ENCODE measurements around the gene ZSWIM4.
"Not testable (repeated sequence)": the region's sequence is repeated elsewhere in the genome, so short reads cannot be mapped to it uniquely, and the experiment has no call there.

The ZSWIM4 gene

DNA sequence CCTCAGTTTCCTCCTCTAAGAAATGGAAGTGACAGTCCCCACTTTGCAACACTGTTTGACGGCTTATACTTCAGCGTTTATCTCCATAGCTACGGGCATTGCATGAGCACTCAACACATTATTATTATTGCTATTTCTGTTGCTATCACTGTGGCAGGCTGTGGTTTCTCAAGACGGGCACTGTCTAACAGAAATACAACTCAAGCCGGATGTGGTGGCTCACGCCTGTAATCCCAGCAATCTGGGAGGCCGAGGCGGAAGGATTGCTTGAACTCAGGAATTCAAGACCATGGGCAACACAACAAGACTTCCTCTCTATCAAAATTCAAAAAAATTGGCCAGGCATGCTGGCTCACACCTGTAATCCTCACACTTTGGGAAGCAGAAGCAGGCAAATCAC, 4.9 kb upstream of the ZSWIM4 start:
- TF ChIP-seq, protein P1, sequence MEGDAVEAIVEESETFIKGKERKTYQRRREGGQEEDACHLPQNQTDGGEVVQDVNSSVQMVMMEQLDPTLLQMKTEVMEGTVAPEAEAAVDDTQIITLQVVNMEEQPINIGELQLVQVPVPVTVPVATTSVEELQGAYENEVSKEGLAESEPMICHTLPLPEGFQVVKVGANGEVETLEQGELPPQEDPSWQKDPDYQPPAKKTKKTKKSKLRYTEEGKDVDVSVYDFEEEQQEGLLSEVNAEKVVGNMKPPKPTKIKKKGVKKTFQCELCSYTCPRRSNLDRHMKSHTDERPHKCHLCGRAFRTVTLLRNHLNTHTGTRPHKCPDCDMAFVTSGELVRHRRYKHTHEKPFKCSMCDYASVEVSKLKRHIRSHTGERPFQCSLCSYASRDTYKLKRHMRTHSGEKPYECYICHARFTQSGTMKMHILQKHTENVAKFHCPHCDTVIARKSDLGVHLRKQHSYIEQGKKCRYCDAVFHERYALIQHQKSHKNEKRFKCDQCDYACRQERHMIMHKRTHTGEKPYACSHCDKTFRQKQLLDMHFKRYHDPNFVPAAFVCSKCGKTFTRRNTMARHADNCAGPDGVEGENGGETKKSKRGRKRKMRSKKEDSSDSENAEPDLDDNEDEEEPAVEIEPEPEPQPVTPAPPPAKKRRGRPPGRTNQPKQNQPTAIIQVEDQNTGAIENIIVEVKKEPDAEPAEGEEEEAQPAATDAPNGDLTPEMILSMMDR (IDR thresholded peaks at IDR 0.05; ENCODE audit: insufficient read depth, missing control alignments): no peak
- DNase-seq (ENCODE audit: insufficient read length, low spot score): no peak
- no peak for FAIRE-seq

DNA sequence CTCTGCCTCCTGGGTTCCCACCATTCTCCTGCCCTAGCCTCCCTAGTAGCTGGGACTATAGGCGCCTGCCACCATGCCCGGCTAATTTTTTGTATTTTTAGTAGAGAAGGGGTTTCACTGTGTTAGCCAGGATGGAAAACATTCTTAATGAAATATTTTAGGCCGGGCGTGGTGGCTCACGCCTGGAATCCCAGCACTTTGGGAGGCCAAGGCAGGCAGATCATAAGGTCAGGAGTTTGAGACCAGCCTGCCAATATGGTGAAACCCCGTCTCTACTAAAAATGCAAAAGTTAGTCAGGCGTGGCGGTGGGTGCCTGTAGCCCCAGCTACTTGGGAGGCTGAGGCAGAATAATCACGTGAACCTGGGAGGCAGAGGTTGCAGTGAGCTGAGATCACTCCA, 1.9 kb upstream of the ZSWIM4 start:
- DNase-seq (ENCODE audit: insufficient read length, low spot score); FAIRE-seq: not testable (repeated sequence)

DNA sequence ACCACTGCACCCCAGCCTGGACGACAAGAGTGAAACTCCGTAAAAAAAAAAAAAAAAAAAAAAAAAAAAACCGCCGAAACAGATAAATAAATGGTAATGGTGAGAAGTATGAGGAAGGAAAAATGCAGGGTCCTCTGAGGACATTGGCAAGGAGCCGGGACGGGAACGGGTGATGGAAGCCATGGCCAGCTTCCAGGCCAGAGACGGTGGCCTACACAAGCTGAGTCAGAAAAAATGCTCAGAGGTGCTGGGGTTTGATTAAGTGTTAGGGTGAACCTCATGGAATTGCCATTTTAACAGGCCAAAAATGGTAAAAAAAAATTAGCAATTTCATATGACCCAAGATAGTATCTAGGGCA, 866 bp upstream of the ZSWIM4 start:
- no peak for DNase-seq (ENCODE audit: insufficient read length, low spot score)

DNA sequence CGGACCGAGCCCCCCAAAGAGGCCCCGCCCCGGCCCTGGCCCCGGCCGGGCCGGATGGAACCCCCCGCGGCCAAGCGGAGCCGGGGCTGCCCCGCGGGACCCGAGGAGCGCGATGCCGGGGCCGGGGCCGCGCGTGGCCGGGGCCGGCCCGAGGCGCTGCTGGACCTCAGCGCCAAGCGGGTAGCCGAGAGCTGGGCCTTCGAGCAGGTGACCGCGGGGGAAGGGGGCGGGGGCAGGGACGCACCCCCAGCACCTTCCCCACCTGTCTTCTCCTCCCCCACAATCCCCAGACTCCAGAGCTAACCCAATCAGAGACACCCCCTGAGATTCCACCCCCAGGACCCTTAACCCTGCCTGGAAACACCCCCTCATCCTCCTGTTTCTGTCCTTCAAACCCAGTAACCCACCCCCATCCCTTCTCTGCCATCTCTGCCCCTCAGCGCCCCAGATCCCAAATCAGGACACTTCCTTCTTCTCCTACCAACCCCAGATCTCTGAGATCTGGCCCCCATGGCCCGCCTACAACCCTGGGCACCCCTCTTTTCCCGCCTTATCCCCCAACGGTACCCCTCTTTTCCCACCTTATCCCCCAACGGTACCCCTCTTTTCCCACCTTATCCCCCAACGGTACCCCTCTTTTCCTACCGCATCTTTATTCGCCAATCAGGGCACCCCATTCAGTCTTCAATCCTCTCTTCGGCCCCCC, 505 bp downstream of the ZSWIM4 start:
- TF ChIP-seq, protein P1 (IDR thresholded peaks at IDR 0.05; ENCODE audit: insufficient read depth, missing control alignments): no peak
- FAIRE-seq (no peak), DNase-seq (ENCODE audit: insufficient read length, low spot score) (no peak)

More for the DNA sequence above, 866 bp upstream of the ZSWIM4 start:
- TF ChIP-seq, protein P1 (IDR thresholded peaks at IDR 0.05; ENCODE audit: insufficient read depth, missing control alignments): no peak
- FAIRE-seq: no peak

DNA sequence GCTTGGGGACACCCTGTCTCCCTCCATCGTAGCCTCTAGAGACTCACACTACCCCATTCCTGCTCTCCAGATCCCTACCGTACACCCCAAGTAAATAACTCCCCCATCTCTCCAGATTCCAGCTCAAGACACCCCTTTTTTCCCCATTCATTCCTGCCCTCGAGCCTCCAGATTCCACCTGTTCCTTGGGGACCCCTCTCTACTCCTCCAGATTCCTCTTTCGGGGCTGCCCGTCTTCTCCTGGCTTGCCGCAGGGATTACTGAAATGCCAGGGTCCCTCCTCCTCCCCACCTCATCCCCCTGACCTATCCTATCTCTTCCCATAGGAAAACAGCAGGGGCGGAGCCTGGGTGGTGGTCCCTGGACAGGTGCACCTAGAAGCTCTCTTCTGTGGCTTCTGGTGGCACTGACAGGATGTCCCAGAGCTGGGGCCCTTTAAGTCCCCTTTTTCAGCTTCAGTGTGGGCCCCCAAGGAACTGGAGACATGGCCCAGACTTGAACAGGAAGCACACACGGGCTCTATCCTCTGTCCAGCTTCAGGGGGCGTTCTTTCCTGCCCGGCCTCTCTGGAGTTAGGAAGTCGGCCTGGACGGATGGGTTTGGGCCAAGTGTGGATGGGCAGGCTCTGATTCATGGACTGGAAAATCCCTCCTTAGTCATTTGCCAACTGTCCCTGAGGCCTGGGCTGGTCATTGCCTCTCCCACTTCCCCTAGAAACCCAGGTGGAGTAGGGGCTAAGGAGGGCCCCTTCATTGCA, 1.2 kb downstream of the ZSWIM4 start:
- TF ChIP-seq, protein P1 (IDR thresholded peaks at IDR 0.05; ENCODE audit: insufficient read depth, missing control alignments): no peak
- FAIRE-seq: no peak
- DNase-seq (ENCODE audit: insufficient read length, low spot score): no peak

DNA sequence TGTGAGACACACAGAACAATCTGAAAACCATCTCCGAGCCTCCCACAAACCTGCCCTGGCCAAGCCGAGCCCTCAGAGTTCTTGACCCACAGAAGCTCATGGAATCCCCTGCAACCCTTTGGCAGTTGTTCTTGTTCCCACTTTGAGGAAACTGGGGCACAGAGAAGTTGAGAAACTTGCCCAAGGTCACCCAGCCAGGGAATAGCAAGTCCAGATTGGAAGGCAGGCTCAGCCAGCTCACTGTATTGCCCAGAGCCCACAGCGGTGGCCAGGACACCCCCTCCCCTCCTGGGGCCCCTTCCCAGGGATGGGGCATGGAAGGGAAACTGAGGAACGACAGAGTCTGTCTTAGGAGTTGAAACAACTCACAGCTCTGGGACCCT, 1.8 kb downstream of the ZSWIM4 start:
- DNase-seq (ENCODE audit: insufficient read length, low spot score): no peak
- FAIRE-seq: no peak
- TF ChIP-seq, protein P1 (IDR thresholded peaks at IDR 0.05; ENCODE audit: insufficient read depth, missing control alignments): no peak

DNA sequence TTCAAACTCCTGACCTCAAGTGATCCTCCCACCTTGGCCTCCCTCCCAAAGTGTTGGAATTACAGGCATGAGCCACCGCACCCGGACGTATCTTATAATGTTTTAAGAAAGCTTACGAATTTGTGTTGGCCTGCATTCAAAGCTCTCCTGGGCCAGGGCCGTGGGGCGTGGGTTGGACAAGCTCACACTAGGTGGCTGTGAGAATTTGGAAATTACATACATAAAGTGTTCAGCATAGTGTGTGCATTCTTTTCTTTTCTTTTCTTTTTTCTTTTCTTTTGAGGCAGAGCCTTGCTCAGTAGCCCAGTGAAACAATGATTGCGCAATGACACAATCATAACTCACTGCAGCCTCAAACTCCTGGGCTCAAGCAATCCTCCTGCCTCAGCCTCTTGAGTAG, 2.6 kb downstream of the ZSWIM4 start:
- TF ChIP-seq, protein P1 (IDR thresholded peaks at IDR 0.05; ENCODE audit: insufficient read depth, missing control alignments): no peak
- FAIRE-seq (no peak), DNase-seq (ENCODE audit: insufficient read length, low spot score) (no peak)
